Measurements from ENCODE around the gene SLC26A4.

Gene SLC26A4

GRCh38 chr7:107712896-107713295 lies 52.3 kb downstream of the SLC26A4 start:
- Histone ChIP-seq H3F3A (ENCODE audit: insufficient read depth) (no peaks in the 10 kb centered on the region), H3K27ac (ENCODE audit: low read depth, low read length) (no peak overlapping the region), H3K9me2 (replicated peaks; ENCODE audit: insufficient read depth, low read length) (no peaks in the 10 kb centered on the region), H3K36me3 (ENCODE audit: low read length) (no peaks in the 10 kb centered on the region), H4K20me1 (ENCODE audit: low read depth, low read length) (no peaks in the 10 kb centered on the region), H3K4me3 (ENCODE audit: insufficient read depth, low read length, poor library complexity, severe bottlenecking) (no peak overlapping the region), H2AFZ (ENCODE audit: low read depth, low read length, severe bottlenecking) (no peak overlapping the region), H3K4me2 (ENCODE audit: low read depth, low read length, poor library complexity, severe bottlenecking) (no peak overlapping the region), H3K27me3 (ENCODE audit: low read length) (no peaks in the 10 kb centered on the region), H3K79me2 (ENCODE audit: insufficient read depth, low read length) (no peaks in the 10 kb centered on the region), H3K9me3 (ENCODE audit: insufficient read depth, low read length) (no peaks in the 10 kb centered on the region), H3K9ac (ENCODE audit: low read length) (no peak overlapping the region)
- TF ChIP-seq EZH2phosphoT487 (conservative IDR thresholded peaks at IDR 0.05; ENCODE audit: low read length), result no peak
- no peak for TF ChIP-seq CTCF (IDR thresholded peaks at IDR 0.05; ENCODE audit: insufficient read depth, low read length, poor library complexity, severe bottlenecking)

- H3K4me3 ChIP-seq (ENCODE audit: insufficient read depth, low read length, poor library complexity, severe bottlenecking), result no peak overlapping the region
- no peaks in the 10 kb centered on the region for H3F3A ChIP-seq (ENCODE audit: insufficient read depth)
- H3K9me3 ChIP-seq (ENCODE audit: insufficient read depth, low read length), result no peaks in the 10 kb centered on the region
- TF ChIP-seq CTCF (IDR thresholded peaks at IDR 0.05; ENCODE audit: insufficient read depth, low read length, poor library complexity, severe bottlenecking) (no peak), EZH2phosphoT487 (conservative IDR thresholded peaks at IDR 0.05; ENCODE audit: low read length) (no peak)
- H4K20me1 ChIP-seq (ENCODE audit: low read depth, low read length), result no peaks in the 10 kb centered on the region
- H2AFZ ChIP-seq (ENCODE audit: low read depth, low read length, severe bottlenecking), result no peak overlapping the region
- H3K4me2 ChIP-seq (ENCODE audit: low read depth, low read length, poor library complexity, severe bottlenecking), result no peak overlapping the region
- no peak overlapping the region for H3K9ac ChIP-seq (ENCODE audit: low read length)
- H3K36me3 ChIP-seq (ENCODE audit: low read length), result no peaks in the 10 kb centered on the region
- no peaks in the 10 kb centered on the region for H3K27me3 ChIP-seq (ENCODE audit: low read length)
- no peak overlapping the region for H3K27ac ChIP-seq (ENCODE audit: low read depth, low read length)
- no peaks in the 10 kb centered on the region for H3K79me2 ChIP-seq (ENCODE audit: insufficient read depth, low read length)
- H3K9me2 ChIP-seq (replicated peaks; ENCODE audit: insufficient read depth, low read length), result no peaks in the 10 kb centered on the region
Observed at GRCh38 chr7:107715531-107715930, 54.9 kb downstream of the SLC26A4 start.

- Histone ChIP-seq H4K20me1 (ENCODE audit: low read depth, low read length) (no peaks in the 10 kb centered on the region), H3K9ac (ENCODE audit: low read length) (no peak overlapping the region), H3K27me3 (ENCODE audit: low read length) (no peaks in the 10 kb centered on the region), H2AFZ (ENCODE audit: low read depth, low read length, severe bottlenecking) (no peak overlapping the region), H3K27ac (ENCODE audit: low read depth, low read length) (no peak overlapping the region), H3K36me3 (ENCODE audit: low read length) (no peaks in the 10 kb centered on the region), H3K9me3 (ENCODE audit: insufficient read depth, low read length) (no peaks in the 10 kb centered on the region), H3K9me2 (replicated peaks; ENCODE audit: insufficient read depth, low read length) (no peaks in the 10 kb centered on the region), H3K4me3 (ENCODE audit: insufficient read depth, low read length, poor library complexity, severe bottlenecking) (no peak overlapping the region), H3K79me2 (ENCODE audit: insufficient read depth, low read length) (no peaks in the 10 kb centered on the region), H3F3A (ENCODE audit: insufficient read depth) (no peaks in the 10 kb centered on the region), H3K4me2 (ENCODE audit: low read depth, low read length, poor library complexity, severe bottlenecking) (no peak overlapping the region)
- TF ChIP-seq CTCF (IDR thresholded peaks at IDR 0.05; ENCODE audit: insufficient read depth, low read length, poor library complexity, severe bottlenecking), result no peak
- no peak for TF ChIP-seq EZH2phosphoT487 (conservative IDR thresholded peaks at IDR 0.05; ENCODE audit: low read length)
Observed at GRCh38 chr7:107718456-107719193, 58.0 kb downstream of the SLC26A4 start.

All from SU-DHL-6 (cell line).